Body of pancreas (tissue), 4 donors: ENCODE results near the gene NYNRIN.

Source experiments
- POLR2A ChIP-seq, 3 donors: fragments of 450-650 bp; IDR thresholded peaks; one replicate each; pipeline ENCODE4 v1.6.1; 2016; ENCODE audit warnings: antibody characterized with exemption in 3 of 3, mild to moderate bottlenecking in 2 of 3
- TF ChIP-seq, protein P1 (sequence below), 7 experiments: fragments of 450-650 bp in 4 of 7; fragments of 200-600 bp in 3 of 7; sonication (generic) in 3 of 7; IDR thresholded peaks; one replicate each; pipeline ENCODE4 v1.5.1; 2016 to 2019; ENCODE audit warnings: antibody characterized with exemption in 7 of 7

- TF ChIP-seq, protein P1, sequence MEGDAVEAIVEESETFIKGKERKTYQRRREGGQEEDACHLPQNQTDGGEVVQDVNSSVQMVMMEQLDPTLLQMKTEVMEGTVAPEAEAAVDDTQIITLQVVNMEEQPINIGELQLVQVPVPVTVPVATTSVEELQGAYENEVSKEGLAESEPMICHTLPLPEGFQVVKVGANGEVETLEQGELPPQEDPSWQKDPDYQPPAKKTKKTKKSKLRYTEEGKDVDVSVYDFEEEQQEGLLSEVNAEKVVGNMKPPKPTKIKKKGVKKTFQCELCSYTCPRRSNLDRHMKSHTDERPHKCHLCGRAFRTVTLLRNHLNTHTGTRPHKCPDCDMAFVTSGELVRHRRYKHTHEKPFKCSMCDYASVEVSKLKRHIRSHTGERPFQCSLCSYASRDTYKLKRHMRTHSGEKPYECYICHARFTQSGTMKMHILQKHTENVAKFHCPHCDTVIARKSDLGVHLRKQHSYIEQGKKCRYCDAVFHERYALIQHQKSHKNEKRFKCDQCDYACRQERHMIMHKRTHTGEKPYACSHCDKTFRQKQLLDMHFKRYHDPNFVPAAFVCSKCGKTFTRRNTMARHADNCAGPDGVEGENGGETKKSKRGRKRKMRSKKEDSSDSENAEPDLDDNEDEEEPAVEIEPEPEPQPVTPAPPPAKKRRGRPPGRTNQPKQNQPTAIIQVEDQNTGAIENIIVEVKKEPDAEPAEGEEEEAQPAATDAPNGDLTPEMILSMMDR (IDR thresholded peaks at IDR 0.05), result no peak
- no peak for TF ChIP-seq POLR2A (IDR thresholded peaks at IDR 0.05)
These were observed 11.8 kb upstream of the NYNRIN start for GRCh38 chr14:24387009-24387345.
